Nephron progenitor cell (in vitro differentiated cells): ENCODE results near the gene LYRM4.

Source experiments
- DNase-seq: peaks from one replicate; pipeline ENCODE4 v3.0.0; 2021
- H3K27ac Mint-ChIP-seq: 2 replicates; pipeline ENCODE4 v1.8.0; 2021; ENCODE audit warnings: mild to moderate bottlenecking, moderate library complexity, mixed read lengths
- H3K27me3 Mint-ChIP-seq: 2 replicates; pipeline ENCODE4 v1.8.0; 2021; ENCODE audit warnings: mild to moderate bottlenecking, low read depth, mixed read lengths; ENCODE audit not compliant: poor library complexity
- H3K36me3 Mint-ChIP-seq: 2 replicates; pipeline ENCODE4 v1.8.0; 2021; ENCODE audit warnings: low read depth, mixed read lengths
- H3K4me1 Mint-ChIP-seq: 2 replicates; pipeline ENCODE4 v1.8.0; 2021; ENCODE audit warnings: mixed read lengths
- H3K4me3 Mint-ChIP-seq: 2 replicates; pipeline ENCODE4 v1.8.0; 2021; ENCODE audit warnings: mild to moderate bottlenecking, moderate library complexity, mixed read lengths
- H3K9me3 Mint-ChIP-seq: 2 replicates; pipeline ENCODE4 v1.8.0; 2021; ENCODE audit warnings: mild to moderate bottlenecking, moderate library complexity, mixed read lengths
- CTCF ChIP-seq: fragments of 200-600 bp; sonication (generic); IDR thresholded peaks from 2 replicates; pipeline ENCODE4 v1.5.0; 2021; ENCODE audit warnings: antibody characterized with exemption

Gene LYRM4

DNA sequence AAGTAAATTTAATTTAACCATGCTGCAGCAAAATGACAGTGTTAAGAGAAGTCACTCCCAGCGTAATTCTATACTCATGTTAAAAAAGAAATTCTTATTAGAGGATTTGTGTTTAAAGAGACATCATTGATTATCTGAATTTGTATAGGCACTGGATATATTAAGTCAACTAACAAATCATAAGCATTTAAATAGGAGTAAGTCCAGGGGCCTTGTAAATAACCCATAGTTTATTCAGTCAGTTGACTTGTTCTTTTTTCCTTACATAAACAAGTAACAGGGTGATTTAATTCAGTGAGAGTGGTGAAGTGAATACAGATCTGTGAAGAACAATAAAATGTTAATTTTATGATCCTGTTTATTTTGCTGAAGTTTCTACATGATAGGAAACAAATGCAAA, 22.4 kb downstream of the LYRM4 start:
- DNase-seq, result no peak
- H3K27me3 Mint-ChIP-seq, result peaks cover 5% of the 10 kb centered on the region
- H3K27ac Mint-ChIP-seq, result no peak overlapping the region
- no peak overlapping the region for H3K4me3 Mint-ChIP-seq
- no peaks in the 10 kb centered on the region for H3K4me1 Mint-ChIP-seq
- H3K36me3 Mint-ChIP-seq, result peaks cover 8% of the 10 kb centered on the region
- no peaks in the 10 kb centered on the region for H3K9me3 Mint-ChIP-seq
- no peak for TF ChIP-seq CTCF

DNA sequence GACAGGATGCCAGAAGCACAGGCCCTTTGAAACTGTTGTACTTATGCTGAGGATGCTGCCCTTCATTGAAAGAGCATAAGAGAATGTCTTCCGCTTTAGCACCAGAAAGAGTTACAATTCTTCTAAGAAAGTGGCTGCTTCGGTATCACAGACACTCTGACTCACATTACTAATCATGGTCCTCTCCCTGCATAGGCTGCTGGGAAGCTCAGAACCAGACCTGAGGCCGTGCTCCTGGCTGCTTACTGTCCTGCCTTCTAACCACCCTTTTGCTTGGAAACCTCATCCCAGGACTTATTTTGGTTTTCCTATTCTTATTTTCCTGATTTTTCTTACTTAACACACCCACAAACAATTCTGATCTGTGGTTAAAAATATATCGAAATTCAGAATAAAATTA, 22.9 kb downstream of the LYRM4 start:
- Mint-ChIP-seq H3K36me3 (peaks cover 4% of the 10 kb centered on the region), H3K27me3 (peaks cover 5% of the 10 kb centered on the region), H3K27ac (no peak overlapping the region), H3K9me3 (no peaks in the 10 kb centered on the region), H3K4me1 (no peaks in the 10 kb centered on the region), H3K4me3 (no peak overlapping the region)
- DNase-seq, result no peak
- TF ChIP-seq CTCF, result no peak

- Mint-ChIP-seq H3K27me3 (peaks cover 5% of the 10 kb centered on the region), H3K4me1 (no peaks in the 10 kb centered on the region), H3K36me3 (peaks cover 3% of the 10 kb centered on the region), H3K4me3 (no peak overlapping the region), H3K27ac (no peak overlapping the region), H3K9me3 (no peaks in the 10 kb centered on the region)
- no peak for DNase-seq
- TF ChIP-seq CTCF, result no peak
Observed at GRCh38 chr6:5235830-5236229, 24.9 kb downstream of the LYRM4 start.

- no peaks in the 10 kb centered on the region for H3K36me3 Mint-ChIP-seq
- peaks cover 3% of the 10 kb centered on the region for H3K4me1 Mint-ChIP-seq
- TF ChIP-seq CTCF, result no peak
- peaks cover 5% of the 10 kb centered on the region for H3K27me3 Mint-ChIP-seq
- no peak for DNase-seq
- H3K27ac Mint-ChIP-seq, result no peak overlapping the region
- no peaks in the 10 kb centered on the region for H3K9me3 Mint-ChIP-seq
- no peak overlapping the region for H3K4me3 Mint-ChIP-seq
Observed at GRCh38 chr6:5234874-5235273, 25.9 kb downstream of the LYRM4 start.

DNA sequence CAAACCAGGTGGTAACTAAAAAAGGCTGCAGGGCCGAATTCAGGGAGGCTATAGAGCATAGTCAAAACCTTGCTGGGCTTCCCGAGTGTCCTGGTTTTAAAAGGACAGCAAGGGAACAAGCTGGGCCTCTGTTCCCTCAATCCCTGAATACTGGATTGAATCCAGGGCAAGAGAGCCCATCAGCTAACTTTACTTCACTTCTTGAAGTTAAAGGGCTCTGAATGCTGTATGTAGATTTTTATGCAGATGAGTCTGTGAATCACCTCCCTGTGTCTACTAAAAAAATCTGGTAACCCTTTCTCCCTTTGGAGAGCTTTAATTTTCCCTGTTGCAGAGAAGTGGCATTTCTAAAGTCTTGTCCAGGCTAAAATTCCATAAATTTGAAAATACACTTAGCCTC, 29.5 kb downstream of the LYRM4 start:
- Mint-ChIP-seq H3K27me3 (peaks cover 3% of the 10 kb centered on the region), H3K36me3 (peaks cover 7% of the 10 kb centered on the region), H3K4me3 (no peak overlapping the region), H3K9me3 (no peaks in the 10 kb centered on the region), H3K4me1 (peaks cover 4% of the 10 kb centered on the region), H3K27ac (no peak overlapping the region)
- TF ChIP-seq CTCF, result no peak
- no peak for DNase-seq

DNA sequence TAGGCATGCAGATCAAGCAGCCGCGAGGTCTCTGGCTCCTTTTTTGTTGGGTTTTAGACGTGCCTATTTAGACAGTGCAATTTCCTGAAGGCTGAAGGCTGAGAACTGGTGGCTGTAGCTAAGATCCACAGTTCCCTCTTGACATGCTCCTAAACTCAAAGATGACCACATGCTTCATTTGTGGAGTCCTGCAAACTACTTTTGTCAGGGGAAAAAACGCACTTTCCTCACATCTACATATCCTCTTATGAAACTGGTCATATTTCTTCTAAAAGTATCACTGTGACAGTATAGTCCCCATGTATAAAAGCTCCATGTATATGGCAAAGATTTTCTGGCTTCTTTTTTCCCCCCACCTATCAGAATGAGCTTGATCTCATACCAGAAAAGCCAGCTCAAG, 30.7 kb downstream of the LYRM4 start:
- H3K36me3 Mint-ChIP-seq, result peaks cover 11% of the 10 kb centered on the region
- no peak for DNase-seq
- H3K27ac Mint-ChIP-seq, result no peak overlapping the region

More for the DNA sequence above, 30.7 kb downstream of the LYRM4 start:
- Mint-ChIP-seq H3K4me1 (peaks cover 4% of the 10 kb centered on the region), H3K9me3 (no peaks in the 10 kb centered on the region), H3K27me3 (peaks cover 3% of the 10 kb centered on the region), H3K4me3 (no peak overlapping the region)
- TF ChIP-seq CTCF, result no peak
